ENCODE results near the gene LETM1.

LETM1 gene

GRCh38 chr4:1779588-1780382 is 76.2 kb downstream of the LETM1 start:
- no peak for TF ChIP-seq CTCF (IDR thresholded peaks at IDR 0.05; ENCODE audit: unreplicated experiment in 3 of 3)

GRCh38 chr4:1778642-1779392 is 77.1 kb downstream of the LETM1 start:
- H3K4me3 Mint-ChIP-seq, result no peak overlapping the region
- no peak for TF ChIP-seq CTCF (IDR thresholded peaks at IDR 0.05; ENCODE audit: unreplicated experiment in 3 of 3)
- H3K27ac Mint-ChIP-seq, result no peak overlapping the region
- no peaks in the 10 kb centered on the region for H3K27me3 Mint-ChIP-seq (ENCODE audit: low read depth)
- H3K36me3 Mint-ChIP-seq (ENCODE audit: low read depth), result no peaks in the 10 kb centered on the region
- H3K4me1 Mint-ChIP-seq, result peaks cover 4% of the 10 kb centered on the region
- H3K9me3 Mint-ChIP-seq, result no peaks in the 10 kb centered on the region

More at GRCh38 chr4:1779588-1780382, 76.2 kb downstream of the LETM1 start:
- no peaks in the 10 kb centered on the region for H3K4me1 Mint-ChIP-seq
- H3K9me3 Mint-ChIP-seq, result no peaks in the 10 kb centered on the region
- H3K36me3 Mint-ChIP-seq (ENCODE audit: low read depth), result no peaks in the 10 kb centered on the region
- H3K27me3 Mint-ChIP-seq (ENCODE audit: low read depth), result no peaks in the 10 kb centered on the region
- H3K4me3 Mint-ChIP-seq, result no peak overlapping the region
- no peak overlapping the region for H3K27ac Mint-ChIP-seq

- peaks cover 4% of the 10 kb centered on the region for H3K4me1 Mint-ChIP-seq
- H3K27me3 Mint-ChIP-seq (ENCODE audit: low read depth), result no peaks in the 10 kb centered on the region
- H3K9me3 Mint-ChIP-seq, result no peaks in the 10 kb centered on the region
- H3K4me3 Mint-ChIP-seq, result no peak overlapping the region
- TF ChIP-seq CTCF (IDR thresholded peaks at IDR 0.05; ENCODE audit: unreplicated experiment in 3 of 3), result peak in 1 of 3 experiments; percentile 29
- H3K36me3 Mint-ChIP-seq (ENCODE audit: low read depth), result no peaks in the 10 kb centered on the region
- no peak overlapping the region for H3K27ac Mint-ChIP-seq
These were observed 77.9 kb downstream of the LETM1 start for GRCh38 chr4:1777822-1778641.

GRCh38 chr4:1776521-1777161 is 79.3 kb downstream of the LETM1 start:
- peaks cover 4% of the 10 kb centered on the region for H3K4me1 Mint-ChIP-seq

More at GRCh38 chr4:1776521-1777161, 79.3 kb downstream of the LETM1 start:
- TF ChIP-seq CTCF (IDR thresholded peaks at IDR 0.05; ENCODE audit: unreplicated experiment in 3 of 3), result no peak
- no peak overlapping the region for H3K27ac Mint-ChIP-seq
- H3K36me3 Mint-ChIP-seq (ENCODE audit: low read depth), result no peaks in the 10 kb centered on the region
- no peaks in the 10 kb centered on the region for H3K9me3 Mint-ChIP-seq
- H3K4me3 Mint-ChIP-seq, result no peak overlapping the region
- no peaks in the 10 kb centered on the region for H3K27me3 Mint-ChIP-seq (ENCODE audit: low read depth)

Measured in nephron (organoid).